Spleen (tissue), 7 donors: ENCODE measurements around the gene CERT1.

Experiments
- POLR2A ChIP-seq, 3 donors: fragments of 450-650 bp; IDR thresholded peaks; one replicate each; pipeline ENCODE4 v1.5.1; 2017; ENCODE audit warnings: antibody characterized with exemption in 3 of 3, mild to moderate bottlenecking in 1 of 3
- TF ChIP-seq, protein P1 (sequence below), 11 experiments: fragments of 200-600 bp in 7 of 11; fragments of 450-650 bp in 4 of 11; sonication (generic) in 4 of 11; IDR thresholded peaks in 8 of 11; conservative IDR thresholded peaks in 3 of 11; 1 replicate in 7 of 11; 2 replicates in 4 of 11; pipeline versions ENCODE4 v1.4.0 to v1.8.0; 2016 to 2021; ENCODE audit warnings: antibody characterized with exemption in 11 of 11, inconsistent platforms in 4 of 11, mild to moderate bottlenecking in 1 of 11
- donor health status: DM: no; HTN: no; CAD: no; lungs with moderate emphysema.
- donor health status: DM: no; HTN: no; CAD: no.
- donor health status: DM: no; HTN: no; CAD: no.

- TF ChIP-seq, protein P1, sequence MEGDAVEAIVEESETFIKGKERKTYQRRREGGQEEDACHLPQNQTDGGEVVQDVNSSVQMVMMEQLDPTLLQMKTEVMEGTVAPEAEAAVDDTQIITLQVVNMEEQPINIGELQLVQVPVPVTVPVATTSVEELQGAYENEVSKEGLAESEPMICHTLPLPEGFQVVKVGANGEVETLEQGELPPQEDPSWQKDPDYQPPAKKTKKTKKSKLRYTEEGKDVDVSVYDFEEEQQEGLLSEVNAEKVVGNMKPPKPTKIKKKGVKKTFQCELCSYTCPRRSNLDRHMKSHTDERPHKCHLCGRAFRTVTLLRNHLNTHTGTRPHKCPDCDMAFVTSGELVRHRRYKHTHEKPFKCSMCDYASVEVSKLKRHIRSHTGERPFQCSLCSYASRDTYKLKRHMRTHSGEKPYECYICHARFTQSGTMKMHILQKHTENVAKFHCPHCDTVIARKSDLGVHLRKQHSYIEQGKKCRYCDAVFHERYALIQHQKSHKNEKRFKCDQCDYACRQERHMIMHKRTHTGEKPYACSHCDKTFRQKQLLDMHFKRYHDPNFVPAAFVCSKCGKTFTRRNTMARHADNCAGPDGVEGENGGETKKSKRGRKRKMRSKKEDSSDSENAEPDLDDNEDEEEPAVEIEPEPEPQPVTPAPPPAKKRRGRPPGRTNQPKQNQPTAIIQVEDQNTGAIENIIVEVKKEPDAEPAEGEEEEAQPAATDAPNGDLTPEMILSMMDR (IDR thresholded peaks at IDR 0.05 in 8 of 11, conservative IDR thresholded peaks at IDR 0.05 in 3 of 11): no peak
- TF ChIP-seq POLR2A (IDR thresholded peaks at IDR 0.05): no peak
Measured at GRCh38 chr5:75387806-75388205, 123.6 kb downstream of the CERT1 start.
